Transverse colon (tissue), 4 donors: ENCODE data around the gene RAB6D. TPM values are rescaled to one million over a fixed set of nuclear protein-coding genes. Genes with fewer than 3 reads are reported as not detected.
"Not testable (repeated sequence)": the region's sequence is repeated elsewhere in the genome, so short reads cannot be mapped to it uniquely, and the experiment has no call there.

Experiments
- DNase-seq: peaks from one replicate; pipeline ENCODE4 v3.0.0-alpha.2; 2019
- H3K27ac ChIP-seq, 4 donors: fragments of 200-600 bp; sonication (generic); 2 replicates each; pipeline ENCODE4 v1.5.1; 2016 to 2018; ENCODE audit warnings: inconsistent platforms in 4 of 4
- H3K27me3 ChIP-seq: fragments of 200-600 bp; sonication (generic); 2 replicates; pipeline ENCODE4 v1.5.1; 2017; ENCODE audit warnings: inconsistent platforms
- H3K36me3 ChIP-seq, 4 donors: fragments of 200-600 bp; sonication (generic); 2 replicates each; pipeline ENCODE4 v1.5.1; 2017 to 2019; ENCODE audit warnings: inconsistent platforms in 4 of 4
- H3K4me1 ChIP-seq, 4 donors: fragments of 200-600 bp; sonication (generic); 2 replicates each; pipeline ENCODE4 v1.5.1; 2017 to 2020; ENCODE audit warnings: inconsistent platforms in 4 of 4
- H3K4me3 ChIP-seq, 4 donors: fragments of 200-600 bp; sonication (generic); 1 replicate in 1 of 4; 2 replicates in 3 of 4; pipeline versions ENCODE4 v1.5.1 to v1.6.1; 2017 to 2019; ENCODE audit warnings: inconsistent platforms in 4 of 4
- H3K9me3 ChIP-seq, 2 donors: fragments of 200-600 bp; sonication (generic); 2 replicates each; pipeline ENCODE4 v1.5.1; 2017 to 2019; ENCODE audit warnings: inconsistent platforms in 2 of 2
- EP300 ChIP-seq: sonication (generic); formaldehyde crosslinking; IDR thresholded peaks from one replicate; pipeline ENCODE4 v1.6.1; 2017; ENCODE audit warnings: antibody characterized with exemption, low read depth
- POLR2A ChIP-seq: fragments of 450-650 bp; IDR thresholded peaks from one replicate; pipeline ENCODE4 v1.6.1; 2016; ENCODE audit warnings: antibody characterized with exemption, mild to moderate bottlenecking, moderate library complexity
- POLR2AphosphoS5 ChIP-seq, 3 donors: sonication (generic); formaldehyde crosslinking; IDR thresholded peaks; one replicate each; pipeline ENCODE4 v1.6.1; 2016; ENCODE audit warnings: antibody characterized with exemption in 3 of 3
- WGBS, 2 donors: methylation state at CpG; one replicate each; pipeline ENCODE4 v1.1.5; 2018; ENCODE audit warnings: low coverage in 1 of 2; 5-methylcytosine and 5-hydroxymethylcytosine counted together
- in situ Hi-C, 4 donors: fragments of 200-750 bp; cut with MboI; loops; one replicate each; pipeline versions ENCODE4 v1.15.0 to v1.15.1; 2017; ENCODE audit warnings: low sequenced_read_pairs in 3 of 4, low pct_ligation_motif_present in 1 of 4, low pct_unique_long_range_greater_than_20kb in 1 of 4
- intact Hi-C: fragments of 100-400 bp; cut with DNase I; formaldehyde crosslinking; loops from one replicate; pipeline ENCODE4 v1.15.1; 2023; ENCODE audit warnings: low total_unique reads
- total RNA-seq, 4 donors: library from RNA; depleted of rRNA; stranded (reverse); fragments of >200 nt; gene quantifications; one replicate each; pipeline ENCODE4 v1.1.0, GENCODE V29; 2016
- TF ChIP-seq, protein P1 (sequence below), 5 experiments: fragments of 200-600 bp in 3 of 5; fragments of 450-650 bp in 2 of 5; sonication (generic) in 3 of 5; IDR thresholded peaks; 1 replicate in 2 of 5; 2 replicates in 3 of 5; pipeline ENCODE4 v1.5.1; 2016 to 2017; ENCODE audit warnings: antibody characterized with exemption in 5 of 5, inconsistent platforms in 3 of 5, mild to moderate bottlenecking in 2 of 5, moderate library complexity in 1 of 5

Gene RAB6D
- total RNA-seq, 4 donors from 2014 or later = 1.00 to 2.5 (median 2.0) TPM

DNA sequence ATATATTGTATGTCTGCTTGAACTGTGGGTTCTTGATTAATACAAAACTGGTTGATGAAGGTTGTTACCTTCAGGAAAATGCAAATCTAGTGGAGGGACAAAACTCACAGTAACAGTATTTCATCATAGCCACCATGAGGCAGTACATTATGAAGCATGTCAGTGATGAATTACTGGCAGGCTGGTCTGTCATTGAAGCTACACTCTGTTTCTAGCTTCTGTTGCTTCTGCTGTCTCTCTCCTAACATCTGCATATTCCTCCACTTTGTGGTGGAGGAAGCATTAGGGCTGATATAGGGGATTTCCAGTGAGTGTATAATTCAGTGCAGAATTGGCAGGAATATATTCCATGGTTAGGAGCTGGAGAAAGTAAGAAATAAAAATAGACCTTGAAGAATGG, 44.2 kb upstream of the RAB6D start:
- Histone ChIP-seq H3K4me1 (no peaks in the 10 kb centered on the region), H3K27me3 (peaks cover 24% of the 10 kb centered on the region), H3K4me3 (no peak overlapping the region), H3K9me3 (no peaks in the 10 kb centered on the region), H3K27ac (no peak overlapping the region), H3K36me3 (no peaks in the 10 kb centered on the region)
- intact Hi-C loops = no loop called here
- DNase-seq = no peak
- in situ Hi-C loops = loop anchor here in 2 of 4 donors (25.0 kb wide), 1 partner anchor 254 kb away; no protein-coding TSS in a partner anchor
- TF ChIP-seq EP300 = no peak
- TF ChIP-seq POLR2A = no peak
- TF ChIP-seq POLR2AphosphoS5 (IDR thresholded peaks at IDR 0.05) = no peak
- TF ChIP-seq, protein P1, sequence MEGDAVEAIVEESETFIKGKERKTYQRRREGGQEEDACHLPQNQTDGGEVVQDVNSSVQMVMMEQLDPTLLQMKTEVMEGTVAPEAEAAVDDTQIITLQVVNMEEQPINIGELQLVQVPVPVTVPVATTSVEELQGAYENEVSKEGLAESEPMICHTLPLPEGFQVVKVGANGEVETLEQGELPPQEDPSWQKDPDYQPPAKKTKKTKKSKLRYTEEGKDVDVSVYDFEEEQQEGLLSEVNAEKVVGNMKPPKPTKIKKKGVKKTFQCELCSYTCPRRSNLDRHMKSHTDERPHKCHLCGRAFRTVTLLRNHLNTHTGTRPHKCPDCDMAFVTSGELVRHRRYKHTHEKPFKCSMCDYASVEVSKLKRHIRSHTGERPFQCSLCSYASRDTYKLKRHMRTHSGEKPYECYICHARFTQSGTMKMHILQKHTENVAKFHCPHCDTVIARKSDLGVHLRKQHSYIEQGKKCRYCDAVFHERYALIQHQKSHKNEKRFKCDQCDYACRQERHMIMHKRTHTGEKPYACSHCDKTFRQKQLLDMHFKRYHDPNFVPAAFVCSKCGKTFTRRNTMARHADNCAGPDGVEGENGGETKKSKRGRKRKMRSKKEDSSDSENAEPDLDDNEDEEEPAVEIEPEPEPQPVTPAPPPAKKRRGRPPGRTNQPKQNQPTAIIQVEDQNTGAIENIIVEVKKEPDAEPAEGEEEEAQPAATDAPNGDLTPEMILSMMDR (IDR thresholded peaks at IDR 0.05) = no peak

DNA sequence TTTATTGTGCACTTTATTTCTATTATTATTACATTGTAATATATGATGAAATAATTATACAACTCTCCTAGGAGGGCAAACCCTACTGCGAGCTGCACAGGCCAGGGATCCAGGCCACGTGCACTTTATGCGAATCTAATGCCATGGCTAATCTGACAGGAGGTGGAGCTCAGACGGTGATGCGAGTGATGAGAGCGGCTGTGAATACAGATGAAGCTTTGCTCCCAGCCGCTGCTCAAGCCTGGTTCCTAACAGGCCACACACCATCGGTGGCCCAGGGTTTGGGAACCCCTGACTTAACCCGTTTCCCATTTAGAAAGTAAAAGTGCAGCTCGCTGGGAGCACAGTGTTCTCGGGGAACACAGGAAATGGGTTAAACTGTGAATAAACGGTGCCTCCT, 40.8 kb upstream of the RAB6D start:
- TF ChIP-seq, protein P1 (IDR thresholded peaks at IDR 0.05) = no peak
- no peak for TF ChIP-seq POLR2A
- no peak for TF ChIP-seq POLR2AphosphoS5 (IDR thresholded peaks at IDR 0.05)
- TF ChIP-seq EP300 = no peak
- Histone ChIP-seq H3K27me3 (peaks cover 19% of the 10 kb centered on the region), H3K36me3 (no peaks in the 10 kb centered on the region), H3K27ac (no peak overlapping the region), H3K4me3 (no peak overlapping the region), H3K4me1 (no peaks in the 10 kb centered on the region), H3K9me3 (no peaks in the 10 kb centered on the region)
- DNase-seq = no peak
- intact Hi-C loops (no loop called here), in situ Hi-C loops (loop anchor here in 2 of 4 donors (25.0 kb wide), 1 partner anchor 258 kb away; no protein-coding TSS in a partner anchor)
- 79% methylated on average over 12 of the region's 12 CpGs; no CpG with 5 or more reads in 1 of the 2 donors for WGBS, 2 donors

DNA sequence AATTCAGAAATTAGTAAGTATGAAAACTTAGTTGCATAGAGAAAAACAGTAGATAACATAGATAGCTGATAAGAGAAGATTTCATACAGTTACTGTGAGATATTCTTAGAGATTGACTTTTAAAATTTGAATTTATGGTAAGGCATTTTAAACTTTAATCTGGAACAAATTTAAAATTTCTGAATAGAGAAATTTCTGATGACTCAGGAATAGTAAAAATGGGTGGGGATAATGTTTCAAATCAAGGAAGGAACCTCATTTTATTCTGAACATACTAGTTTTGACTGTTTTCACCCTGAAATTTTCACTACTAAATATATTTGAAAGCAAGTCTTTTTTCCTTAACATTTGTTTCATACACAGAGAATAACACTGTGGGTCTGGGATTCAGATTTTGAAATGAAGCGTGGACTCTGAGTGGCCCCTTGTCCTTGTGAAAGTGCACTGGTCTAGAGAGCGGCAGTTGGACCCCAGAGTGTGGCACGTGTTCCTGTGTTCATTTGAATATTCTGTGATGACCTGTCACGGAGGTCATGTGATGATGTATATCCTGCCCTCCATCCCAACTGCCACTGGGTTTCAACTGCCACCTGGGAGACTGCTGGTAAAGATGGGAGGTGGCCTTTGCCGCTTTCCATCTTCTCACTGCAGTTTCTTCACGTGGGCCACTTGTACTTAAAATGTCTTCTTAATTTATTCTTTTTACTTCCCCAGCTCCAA, 38.5 kb upstream of the RAB6D start:
- intact Hi-C loops (no loop called here), in situ Hi-C loops (loop anchor here in 2 of 4 donors (25.0 kb wide), 1 partner anchor 260 kb away; no protein-coding TSS in a partner anchor)
- H3K27ac ChIP-seq = no peak overlapping the region
- WGBS, 2 donors = 65 to 68% methylated on average over 4 to 6 of the region's 6 CpGs
- peaks cover 9% of the 10 kb centered on the region for H3K27me3 ChIP-seq
- TF ChIP-seq POLR2AphosphoS5 (IDR thresholded peaks at IDR 0.05) = no peak
- no peak for TF ChIP-seq POLR2A
- TF ChIP-seq, protein P1 (IDR thresholded peaks at IDR 0.05) = no peak
- no peak for TF ChIP-seq EP300
- H3K9me3 ChIP-seq = no peaks in the 10 kb centered on the region
- no peaks in the 10 kb centered on the region for H3K4me1 ChIP-seq
- H3K36me3 ChIP-seq = no peaks in the 10 kb centered on the region
- DNase-seq = no peak
- H3K4me3 ChIP-seq = no peak overlapping the region

DNA sequence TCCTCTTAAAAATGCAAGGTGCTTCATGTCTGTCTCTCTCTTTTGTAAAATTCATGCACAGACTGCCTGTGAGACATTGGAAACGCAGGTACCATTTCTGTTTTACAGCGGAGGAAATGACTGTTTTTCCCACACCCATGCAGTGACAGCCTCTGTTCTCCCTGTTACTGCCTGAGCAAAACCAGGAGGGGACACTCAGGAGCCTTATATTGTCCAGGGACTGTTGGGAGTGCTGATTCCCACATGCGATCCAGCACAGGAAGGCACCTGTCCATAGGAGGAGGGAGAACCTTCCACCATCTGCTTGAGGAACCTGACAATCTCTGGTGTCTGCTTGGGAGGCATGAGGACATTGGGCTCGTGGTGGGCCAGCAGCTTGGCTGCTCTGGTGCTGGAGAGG, 36.9 kb upstream of the RAB6D start:
- H3K4me1 ChIP-seq = no peaks in the 10 kb centered on the region
- in situ Hi-C loops (loop anchor here in 2 of 4 donors (25.0 kb wide), 1 partner anchor 261 kb away; no protein-coding TSS in a partner anchor), intact Hi-C loops (no loop called here)
- H3K27ac ChIP-seq = no peak overlapping the region
- H3K9me3 ChIP-seq = no peaks in the 10 kb centered on the region
- TF ChIP-seq POLR2A = no peak
- WGBS, 2 donors = 71 to 79% methylated on average over 2 to 4 of the region's 4 CpGs
- no peak for DNase-seq
- H3K27me3 ChIP-seq = peaks cover 4% of the 10 kb centered on the region
- no peaks in the 10 kb centered on the region for H3K36me3 ChIP-seq
- H3K4me3 ChIP-seq = no peak overlapping the region

DNA sequence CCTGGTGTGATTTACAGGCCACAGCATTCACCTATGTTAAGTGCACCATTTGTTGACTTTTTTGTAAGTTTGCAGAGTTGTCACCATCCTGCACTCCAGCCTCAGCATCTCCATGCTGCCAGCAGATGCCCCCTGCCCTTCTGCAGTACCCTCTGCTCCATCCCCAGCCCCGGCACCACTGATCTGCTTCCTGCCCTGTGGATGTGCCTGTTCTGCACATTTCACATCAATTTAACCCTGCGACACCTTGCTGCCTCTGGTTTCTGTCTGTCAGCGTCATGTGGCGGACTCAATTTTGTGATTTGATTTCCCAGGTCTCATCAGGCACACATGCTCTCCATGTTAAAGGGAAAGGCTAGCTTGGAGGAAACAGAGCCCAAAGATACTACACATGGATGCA, 36.5 kb upstream of the RAB6D start:
- H3K27me3 ChIP-seq, H3K9me3 ChIP-seq, DNase-seq, intact Hi-C loops, H3K4me3 ChIP-seq, H3K27ac ChIP-seq, H3K36me3 ChIP-seq, H3K4me1 ChIP-seq: not testable (repeated sequence)
- 88% methylated on average over 4 of the region's 4 CpGs; no CpG with 5 or more reads in 1 of the 2 donors for WGBS, 2 donors
- in situ Hi-C loops = loop anchor here in 2 of 4 donors (25.0 kb wide), 1 partner anchor 262 kb away; no protein-coding TSS in a partner anchor

DNA sequence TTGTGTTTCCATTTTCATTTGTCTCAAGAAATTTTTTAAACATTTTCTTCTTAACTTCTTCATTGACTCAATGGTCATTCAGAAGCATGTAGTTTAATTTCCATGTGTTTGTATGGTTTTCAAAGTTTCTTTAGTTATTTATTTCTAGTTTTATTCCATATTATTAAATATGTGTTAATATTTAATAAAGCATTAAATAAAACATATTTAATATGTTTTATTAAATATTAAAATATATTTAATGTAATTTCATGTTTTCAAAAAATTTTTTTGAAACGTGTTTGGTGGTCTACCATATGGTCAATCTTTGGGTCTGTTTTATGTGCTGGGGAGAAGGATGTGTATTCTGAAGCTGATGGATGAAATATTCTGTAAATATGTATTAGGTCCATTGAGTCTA, 32.2 kb upstream of the RAB6D start:
- H3K9me3 ChIP-seq, H3K36me3 ChIP-seq, DNase-seq, H3K4me3 ChIP-seq, in situ Hi-C loops, H3K27ac ChIP-seq, intact Hi-C loops, H3K4me1 ChIP-seq, H3K27me3 ChIP-seq: not testable (repeated sequence)
- WGBS, 2 donors = 82 to 85% methylated on average over 1 of the region's 1 CpG

DNA sequence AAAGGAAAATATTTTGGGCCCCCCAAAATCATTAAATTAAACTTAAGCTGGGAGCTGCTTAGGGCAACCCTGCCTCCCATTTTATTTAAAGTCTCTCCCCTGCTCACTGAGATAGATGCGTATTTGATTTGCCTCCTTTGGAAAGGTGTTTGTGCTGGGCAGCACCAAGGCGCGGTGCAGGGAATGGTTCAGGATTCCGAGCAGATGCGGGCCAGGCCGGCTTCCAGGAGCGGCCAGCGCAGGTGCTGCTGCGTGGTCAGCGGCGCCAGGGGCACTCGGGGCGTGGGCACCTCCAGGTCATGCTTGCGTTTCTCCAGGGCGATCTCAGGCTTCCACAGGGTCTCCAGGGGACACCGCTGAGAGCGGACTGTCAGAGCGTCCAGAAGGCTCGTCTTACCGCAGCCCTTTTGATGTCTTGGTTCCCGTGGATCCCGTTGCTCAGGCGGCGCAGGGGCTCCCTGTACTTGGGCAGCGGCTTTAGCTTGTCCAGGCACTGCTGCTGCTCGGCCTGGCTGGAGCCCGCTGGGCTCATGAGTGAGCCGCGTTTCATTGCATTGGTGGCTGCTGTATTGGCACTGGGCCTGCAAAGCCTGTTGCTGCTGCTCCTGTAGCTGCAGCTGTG, 31.2 kb upstream of the RAB6D start:
- H3K27ac ChIP-seq, H3K36me3 ChIP-seq, H3K9me3 ChIP-seq, DNase-seq, intact Hi-C loops, in situ Hi-C loops, H3K27me3 ChIP-seq, H3K4me1 ChIP-seq: not testable (repeated sequence)
- WGBS, 2 donors = 70% methylated on average over 28 of the region's 29 CpGs; no CpG with 5 or more reads in 1 of the 2 donors
- peak overlapping the region in 1 of 4 donors; percentile 46 for H3K4me3 ChIP-seq
